SIG-M5 treated with dmso at 0.1 percent for 504 hours (cell line): ENCODE measurements around the gene PDXDC1.
"Not testable (repeated sequence)": the region's sequence is repeated elsewhere in the genome, so short reads cannot be mapped to it uniquely, and the experiment has no call there.

Experiments
- DNase-seq: peaks from one replicate; lab custom pipeline; 2025; ENCODE audit not compliant: unreplicated experiment; lab: John Stamatoyannopoulos, UW

The PDXDC1 gene, protein sequence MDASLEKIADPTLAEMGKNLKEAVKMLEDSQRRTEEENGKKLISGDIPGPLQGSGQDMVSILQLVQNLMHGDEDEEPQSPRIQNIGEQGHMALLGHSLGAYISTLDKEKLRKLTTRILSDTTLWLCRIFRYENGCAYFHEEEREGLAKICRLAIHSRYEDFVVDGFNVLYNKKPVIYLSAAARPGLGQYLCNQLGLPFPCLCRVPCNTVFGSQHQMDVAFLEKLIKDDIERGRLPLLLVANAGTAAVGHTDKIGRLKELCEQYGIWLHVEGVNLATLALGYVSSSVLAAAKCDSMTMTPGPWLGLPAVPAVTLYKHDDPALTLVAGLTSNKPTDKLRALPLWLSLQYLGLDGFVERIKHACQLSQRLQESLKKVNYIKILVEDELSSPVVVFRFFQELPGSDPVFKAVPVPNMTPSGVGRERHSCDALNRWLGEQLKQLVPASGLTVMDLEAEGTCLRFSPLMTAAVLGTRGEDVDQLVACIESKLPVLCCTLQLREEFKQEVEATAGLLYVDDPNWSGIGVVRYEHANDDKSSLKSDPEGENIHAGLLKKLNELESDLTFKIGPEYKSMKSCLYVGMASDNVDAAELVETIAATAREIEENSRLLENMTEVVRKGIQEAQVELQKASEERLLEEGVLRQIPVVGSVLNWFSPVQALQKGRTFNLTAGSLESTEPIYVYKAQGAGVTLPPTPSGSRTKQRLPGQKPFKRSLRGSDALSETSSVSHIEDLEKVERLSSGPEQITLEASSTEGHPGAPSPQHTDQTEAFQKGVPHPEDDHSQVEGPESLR

GRCh38 chr16:14974656-14975417 is at the start of gene PDXDC1:
Gene PDXDC1, plus strand, starts transcription at chr16:14975026. Its CDS starts 174 bp downstream, at chr16:14975200.
- peak; percentile 90 for DNase-seq

- not testable (repeated sequence) for DNase-seq
These were observed 46.6 kb upstream of the PDXDC1 start for GRCh38 chr16:14928064-14928714.

DNA sequence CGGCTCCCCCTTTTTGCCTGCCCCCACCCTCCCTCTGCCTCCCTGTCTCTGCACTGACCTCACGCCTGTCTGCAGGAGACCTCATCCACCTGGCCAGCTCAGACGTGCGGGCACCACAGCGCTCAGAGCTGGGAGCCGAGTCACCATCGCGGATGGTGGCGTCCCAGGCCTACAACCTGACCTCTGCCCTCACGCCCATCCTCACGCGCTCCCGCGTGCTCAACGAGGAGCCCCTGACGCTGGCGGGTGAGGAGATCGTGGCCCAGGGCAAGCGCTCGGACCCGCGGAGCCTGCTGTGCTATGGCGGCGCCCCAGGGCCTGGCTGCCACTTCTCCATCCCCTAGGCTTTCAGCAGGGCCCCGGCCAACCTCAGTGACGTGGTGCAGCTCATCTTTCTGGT is 45.6 kb upstream of the PDXDC1 start:
- not testable (repeated sequence) for DNase-seq

GRCh38 chr16:14930246-14930645 is 44.6 kb upstream of the PDXDC1 start:
- not testable (repeated sequence) for DNase-seq

GRCh38 chr16:14930971-14931370 is 43.9 kb upstream of the PDXDC1 start:
- not testable (repeated sequence) for DNase-seq

- DNase-seq, result not testable (repeated sequence)
These were observed 42.0 kb upstream of the PDXDC1 start for GRCh38 chr16:14932581-14933375.

GRCh38 chr16:14937143-14937542 is 37.7 kb upstream of the PDXDC1 start, which contains the start of gene NPIPA1:
Gene NPIPA1, plus strand, starts transcription at chr16:14937443. Its CDS starts 0 bp downstream, at chr16:14937443.
- not testable (repeated sequence) for DNase-seq

- not testable (repeated sequence) for DNase-seq
These were observed 36.8 kb upstream of the PDXDC1 start for GRCh38 chr16:14937994-14938393.

DNA sequence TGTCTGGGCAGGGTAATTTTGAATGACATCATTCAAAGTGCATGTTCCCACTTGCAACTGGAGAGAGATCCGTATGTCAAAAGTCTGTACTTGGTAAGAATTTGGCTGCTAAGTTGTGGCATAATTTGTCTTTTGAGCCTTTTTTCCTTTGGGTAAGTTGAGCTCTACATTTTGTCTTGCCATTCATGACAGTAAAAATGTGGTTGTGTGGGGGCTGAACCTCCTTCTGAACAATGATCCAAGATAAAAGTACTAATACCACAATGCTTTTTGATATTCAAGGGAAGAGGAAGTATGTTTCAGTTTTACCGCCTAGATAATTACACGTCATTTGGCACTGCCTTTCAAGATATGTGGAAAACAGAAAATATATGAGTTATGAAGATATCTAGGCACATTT is 32.1 kb upstream of the PDXDC1 start:
- not testable (repeated sequence) for DNase-seq

DNA sequence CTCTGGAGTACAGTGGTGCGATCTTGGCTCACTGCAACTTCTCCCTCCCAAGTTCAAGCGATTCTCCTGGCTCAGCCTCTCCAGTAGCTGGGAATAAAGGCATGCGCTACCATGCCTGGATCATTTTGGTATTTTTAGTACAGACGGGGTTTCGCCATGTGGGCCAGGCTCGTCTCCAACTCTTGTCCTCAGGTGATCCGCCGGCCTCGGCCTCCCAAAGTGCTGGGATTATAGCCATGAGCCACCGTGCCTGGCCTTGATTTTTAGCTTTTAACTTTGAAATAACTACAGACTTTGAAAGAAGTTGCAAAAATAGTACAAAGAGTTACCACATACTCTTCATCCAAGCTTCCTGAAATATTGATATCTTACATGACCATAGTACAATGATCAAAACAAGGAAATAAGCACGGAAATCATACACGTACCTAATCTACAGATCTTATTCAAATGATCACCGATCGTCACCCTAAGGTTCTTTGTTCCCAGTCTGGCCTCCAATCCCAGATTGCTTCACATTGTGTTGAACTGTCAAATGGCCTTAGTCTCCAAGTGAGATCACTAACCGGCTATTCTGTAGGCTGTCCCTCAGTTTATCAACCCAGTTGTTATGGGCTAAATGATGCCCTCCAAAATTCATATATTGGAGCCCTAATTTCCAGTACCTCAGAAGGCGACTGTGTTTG is 19.1 kb upstream of the PDXDC1 start:
- DNase-seq, result no peak

GRCh38 chr16:14957576-14958322 is 17.1 kb upstream of the PDXDC1 start:
- no peak for DNase-seq

DNA sequence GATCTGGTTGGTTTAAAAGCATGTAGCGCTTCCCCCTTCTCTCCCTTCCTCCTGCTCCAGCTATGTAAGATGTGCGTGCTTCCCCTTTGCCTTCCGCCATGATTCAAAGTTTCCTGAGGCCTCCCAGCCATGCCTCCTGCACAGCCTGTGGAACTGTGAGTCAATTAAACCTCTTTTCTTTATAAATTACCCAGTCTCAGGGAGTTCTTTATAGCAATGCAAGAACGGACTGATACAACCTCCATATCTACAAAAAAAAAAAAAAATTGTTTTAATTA is 16.6 kb upstream of the PDXDC1 start:
- no peak for DNase-seq

DNA sequence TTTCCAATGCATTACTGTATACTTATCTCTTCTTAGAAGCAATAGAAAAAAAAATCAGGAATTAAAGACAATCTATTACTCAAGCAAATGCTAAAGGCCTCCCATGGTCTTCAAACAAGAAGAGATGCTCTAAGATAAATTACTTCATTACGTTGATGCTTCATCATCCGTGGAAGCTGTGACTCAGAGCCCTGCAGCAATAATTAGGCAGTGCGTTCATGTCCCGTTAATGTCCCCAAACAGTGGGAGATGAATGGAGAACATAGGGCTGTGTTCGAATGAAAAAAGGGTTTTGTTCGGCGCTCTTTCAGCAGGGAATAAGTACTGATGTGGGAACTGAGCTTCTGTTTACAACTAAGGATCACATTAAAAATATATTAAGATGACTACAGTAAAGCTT is 15.9 kb upstream of the PDXDC1 start:
- no peak for DNase-seq

- no peak for DNase-seq
These were observed 13.2 kb upstream of the PDXDC1 start for GRCh38 chr16:14961405-14962186.

DNA sequence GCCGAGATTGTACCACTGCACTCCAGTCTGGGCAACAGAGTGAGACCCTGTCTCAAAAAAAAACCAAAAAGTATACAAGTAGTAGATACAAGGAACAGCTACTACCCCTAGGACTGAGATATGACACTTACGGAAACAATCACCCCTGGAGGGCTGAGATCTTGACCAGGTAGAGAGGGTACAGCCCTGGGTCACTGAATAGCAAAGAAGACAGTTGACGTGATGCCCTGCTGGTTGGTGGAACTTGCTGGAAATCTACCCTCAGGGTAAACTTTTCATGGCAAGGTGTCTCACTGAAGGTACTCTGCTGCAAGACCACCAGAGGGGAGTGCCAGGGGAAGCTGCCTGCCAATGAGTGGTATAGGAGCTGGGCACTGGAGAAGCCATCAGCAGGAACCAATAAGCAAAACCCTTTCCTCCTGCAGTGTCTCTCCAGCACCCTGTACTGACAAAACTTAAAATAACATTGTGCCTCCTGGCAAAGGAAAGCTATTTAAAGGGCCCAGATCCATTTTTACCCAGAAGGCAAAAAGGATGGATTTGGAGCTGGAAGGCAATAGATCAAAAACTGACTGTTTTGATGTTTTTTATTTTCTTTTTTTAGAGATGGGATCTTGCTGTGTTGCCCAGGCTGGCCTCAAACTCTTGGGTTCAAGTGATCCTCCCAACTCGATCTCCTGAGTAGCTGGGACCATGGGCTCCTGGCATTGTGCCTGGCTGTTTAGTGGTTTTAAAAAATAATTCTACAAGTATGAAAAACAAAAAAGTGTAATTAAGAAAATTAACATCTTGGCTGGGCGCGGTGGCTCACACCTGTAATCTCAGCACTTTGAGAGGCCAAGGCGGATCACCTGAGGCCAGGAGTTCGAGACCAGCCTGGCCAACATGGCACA is 11.3 kb upstream of the PDXDC1 start:
- DNase-seq, result no peak

- DNase-seq, result no peak
These were observed 9.5 kb upstream of the PDXDC1 start for GRCh38 chr16:14965328-14965727.

- DNase-seq, result not testable (repeated sequence)
These were observed 5.0 kb upstream of the PDXDC1 start for GRCh38 chr16:14969795-14970194.
